LNCAP (cell line): Measurements from ENCODE around the gene XRCC4.

Source experiments
- CTCF ChIP-seq: fragments of 450-650 bp; IDR thresholded peaks from 2 replicates; pipeline ENCODE4 v1.5.1; 2017; ENCODE audit warnings: mild to moderate bottlenecking

XRCC4 gene

GRCh38 chr5:83401122-83401731, 323.9 kb downstream of the XRCC4 start:
- no peak for TF ChIP-seq CTCF

GRCh38 chr5:83401775-83402174, 324.4 kb downstream of the XRCC4 start:
- TF ChIP-seq CTCF = no peak
